ENCODE results near the gene SPRTN.

GRCh38 chr1:231319080-231319479 is 19.0 kb upstream of the SPRTN start:
- TF ChIP-seq EZH2phosphoT487 (IDR thresholded peaks at IDR 0.05; ENCODE audit: low read depth, severe bottlenecking, unreplicated experiment) (no peak), CTCF (IDR thresholded peaks at IDR 0.05; ENCODE audit: poor library complexity) (no peak), EZH2 (IDR thresholded peaks at IDR 0.05; ENCODE audit: borderline replicate concordance) (no peak)

All from hepatocyte (in vitro differentiated cells).